ENCODE data around the gene ATXN7L3.
A peak's percentile ranks its signal among the peaks of the same experiment; 100 is the strongest.

The ATXN7L3 gene

DNA sequence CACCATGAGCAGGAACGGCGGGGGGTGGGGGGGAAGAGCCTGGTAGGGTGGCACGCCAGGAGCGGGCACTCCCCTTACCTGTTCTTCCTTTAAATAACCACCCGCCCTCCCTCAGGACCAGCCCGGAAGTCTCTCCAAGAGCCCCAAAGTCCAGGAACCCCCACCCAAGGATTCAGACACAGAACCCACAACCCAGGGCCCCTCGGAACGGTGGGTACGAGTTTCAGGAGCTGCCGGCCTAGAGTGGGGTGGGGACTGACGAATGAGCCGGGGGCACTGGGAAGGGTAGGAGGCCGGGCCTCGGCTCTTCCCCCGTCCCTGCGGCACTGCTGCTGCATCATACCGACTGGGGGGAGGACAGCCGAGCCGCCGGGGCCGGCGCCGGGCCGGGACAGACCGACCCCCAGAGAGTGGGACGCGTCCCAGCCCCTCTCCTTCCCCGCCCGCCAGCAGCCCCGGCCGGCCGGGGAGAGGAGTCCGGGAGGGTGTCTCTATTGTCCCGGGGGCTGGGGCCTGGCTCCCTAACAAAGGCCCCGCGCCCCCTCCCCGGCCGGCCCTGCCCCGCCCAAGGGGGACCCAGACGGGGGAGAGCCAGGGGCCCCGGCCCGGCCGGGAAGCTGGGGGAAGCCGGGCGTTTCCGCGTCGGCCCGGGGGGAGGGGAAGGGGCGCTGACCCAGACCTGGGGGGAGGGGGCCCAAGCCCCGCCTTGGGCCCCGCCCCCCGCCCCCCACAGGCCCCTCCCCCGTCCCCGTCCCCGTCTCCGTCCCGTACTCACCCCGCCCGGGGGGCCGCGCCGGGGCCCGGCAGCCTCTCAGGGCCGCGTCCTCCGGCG, 747 bp downstream of the ATXN7L3 start:
- peak; percentile 31 to 66 for DNase-seq

GRCh38 chr17:44197980-44198720, 1.5 kb downstream of the ATXN7L3 start:
- peak; percentile 75 to 77 for DNase-seq

- DNase-seq = no peak
Observed at GRCh38 chr17:44197107-44197506, 2.6 kb downstream of the ATXN7L3 start.

DNA sequence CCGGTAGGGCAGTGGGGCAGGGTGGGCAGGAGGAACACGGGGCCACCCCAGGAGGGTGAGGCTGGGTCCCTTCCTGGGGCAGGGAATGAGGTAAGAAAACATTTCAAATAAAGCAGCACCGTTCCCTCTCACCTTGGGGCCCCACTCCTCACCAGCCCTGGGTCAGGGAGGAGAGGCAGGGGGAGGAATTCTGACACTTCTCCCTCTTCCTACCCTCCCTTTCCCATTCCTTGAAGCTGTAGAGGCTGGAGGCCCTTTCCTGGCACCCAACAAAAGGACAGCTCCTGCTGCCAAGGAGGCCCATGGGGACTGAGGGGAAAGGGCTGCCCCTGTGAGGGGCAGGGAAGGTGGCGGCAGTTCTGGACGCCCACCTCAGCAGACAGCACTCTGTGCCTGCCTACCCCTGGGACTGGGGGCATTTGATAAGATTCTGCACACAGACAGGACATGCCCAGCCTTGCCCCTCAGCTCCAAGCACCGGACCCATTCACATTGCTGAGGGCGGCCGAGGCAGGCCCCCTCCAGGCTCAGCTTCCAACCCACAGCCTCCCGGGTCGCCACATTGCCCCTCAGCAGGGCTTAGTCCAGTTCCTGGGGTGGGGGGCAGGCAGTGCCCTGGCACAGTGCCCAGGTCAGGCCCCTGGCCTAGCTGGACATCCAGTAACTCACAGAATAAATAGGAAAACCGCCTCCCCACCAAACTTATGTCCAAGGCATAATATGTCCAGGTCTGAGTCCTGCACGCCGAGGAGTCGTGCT, 6.2 kb downstream of the ATXN7L3 start:
- no peak for DNase-seq

GRCh38 chr17:44192750-44193149, 6.9 kb downstream of the ATXN7L3 start:
- DNase-seq = no peak

- DNase-seq = peak; percentile 37 to 42
Observed at GRCh38 chr17:44191941-44192496, 7.7 kb downstream of the ATXN7L3 start.

DNA sequence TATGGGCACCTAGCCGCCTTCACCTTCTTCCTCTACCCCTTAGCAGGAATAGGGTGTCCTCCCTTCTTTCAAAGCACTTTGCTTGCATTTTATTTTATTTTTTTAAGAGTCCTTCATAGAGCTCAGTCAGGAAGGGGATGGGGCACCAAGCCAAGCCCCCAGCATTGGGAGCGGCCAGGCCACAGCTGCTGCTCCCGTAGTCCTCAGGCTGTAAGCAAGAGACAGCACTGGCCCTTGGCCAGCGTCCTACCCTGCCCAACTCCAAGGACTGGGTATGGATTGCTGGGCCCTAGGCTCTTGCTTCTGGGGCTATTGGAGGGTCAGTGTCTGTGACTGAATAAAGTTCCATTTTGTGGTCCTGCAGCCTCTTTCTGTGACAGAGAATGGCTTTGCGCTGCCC, 8.3 kb downstream of the ATXN7L3 start:
- no peak for DNase-seq

- DNase-seq = no peak
Observed at GRCh38 chr17:44190481-44190880, 9.2 kb downstream of the ATXN7L3 start.

- DNase-seq = peak; percentile 32 to 48
Observed at GRCh38 chr17:44188576-44189403, 10.9 kb downstream of the ATXN7L3 start.

DNA sequence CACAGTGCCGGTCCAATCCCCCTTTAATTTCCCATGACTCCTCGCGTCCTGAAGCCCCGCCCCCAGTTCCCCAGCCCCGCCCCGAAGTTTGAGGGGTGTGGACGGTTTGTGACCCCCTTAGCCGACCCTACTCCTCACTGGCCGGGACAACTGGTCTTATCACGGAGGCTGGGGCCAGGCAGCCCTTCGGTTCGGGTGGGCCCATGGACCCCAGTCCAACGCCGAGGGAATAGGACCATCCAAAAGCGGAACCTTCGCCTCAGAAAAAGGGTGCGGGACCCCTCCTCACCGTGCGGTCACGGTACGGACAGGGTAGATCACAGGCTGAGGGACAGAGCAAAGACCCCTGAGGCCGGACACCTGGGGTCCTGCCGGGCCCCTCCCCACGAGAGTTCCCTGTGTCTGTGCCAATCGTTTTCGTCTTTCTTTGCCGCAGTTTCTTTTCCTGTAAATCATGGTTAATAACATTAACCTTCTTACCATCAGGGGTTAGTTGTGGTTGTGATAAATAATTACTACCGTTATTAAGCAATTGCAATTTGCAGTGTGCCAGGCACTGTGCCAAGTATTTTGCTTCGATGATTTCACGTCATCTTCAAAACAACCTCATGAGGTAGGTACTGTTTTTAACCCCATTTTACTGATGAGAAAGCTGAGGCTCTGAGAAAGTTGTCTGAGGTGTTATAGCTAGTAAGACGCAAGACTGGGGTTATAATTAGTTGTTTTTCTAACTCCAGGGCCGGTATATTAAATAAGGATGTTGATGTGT, 12.4 kb downstream of the ATXN7L3 start:
- DNase-seq = peak in 1 of 2 donors; percentile 14

GRCh38 chr17:44186307-44187130, 13.2 kb downstream of the ATXN7L3 start, which contains the start of gene TMUB2:
TMUB2 (plus strand) TSS chr17:44186972; CDS start chr17:44187709, 737 bp downstream.
- DNase-seq = peak; percentile 100

DNA sequence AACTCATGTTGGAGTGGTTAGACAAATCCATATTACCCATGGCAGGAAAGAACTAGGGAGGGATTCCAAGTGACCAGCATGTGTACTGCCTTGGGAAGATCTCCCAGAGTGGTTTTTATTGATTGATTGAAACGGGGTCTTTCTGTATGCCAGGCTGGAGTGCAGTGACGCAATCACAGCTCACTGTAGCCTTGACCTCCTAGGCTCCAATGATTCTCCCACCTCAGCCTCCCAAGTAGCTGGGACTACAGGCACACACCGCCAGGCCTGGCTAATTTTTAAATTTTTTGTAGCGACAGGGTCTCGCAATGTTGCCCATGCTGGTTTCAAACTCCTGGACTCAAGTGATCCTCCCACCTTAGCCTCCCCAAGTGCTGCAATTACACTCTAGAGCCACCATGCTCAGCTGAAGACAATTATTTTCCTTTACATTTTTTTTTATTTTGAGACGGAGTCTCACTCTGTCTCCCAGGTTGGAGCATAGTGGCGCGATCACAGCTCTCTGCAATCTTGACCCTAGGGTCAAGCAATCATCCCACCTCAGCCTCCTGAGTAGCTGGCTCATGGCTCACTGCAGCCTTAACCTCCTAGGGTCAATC, 15.4 kb downstream of the ATXN7L3 start:
- DNase-seq = no peak

DNA sequence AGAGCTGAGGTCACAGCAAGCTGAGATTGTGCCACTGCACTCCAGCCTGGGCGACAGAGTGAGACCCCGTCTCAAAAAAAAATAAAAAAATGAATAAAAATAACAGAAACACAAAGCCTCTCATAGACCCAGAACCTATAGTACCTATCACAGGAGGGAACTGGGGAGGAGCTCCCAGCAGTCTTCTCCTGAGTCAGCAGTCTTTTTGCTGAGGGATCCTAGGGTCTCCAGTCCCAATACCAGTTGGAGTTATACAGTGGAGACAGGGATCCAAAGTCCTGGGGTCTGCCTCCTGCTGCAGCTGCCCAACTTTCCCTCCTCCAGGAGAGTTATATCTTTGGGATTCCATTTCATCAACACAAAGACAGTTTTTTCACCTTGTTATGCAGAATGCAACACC, 16.7 kb downstream of the ATXN7L3 start:
- no peak for DNase-seq

- no peak for DNase-seq
Observed at GRCh38 chr17:44178133-44178532, 21.6 kb downstream of the ATXN7L3 start.

- DNase-seq = no peak
Observed at GRCh38 chr17:44177640-44178039, 22.0 kb downstream of the ATXN7L3 start.

DNA sequence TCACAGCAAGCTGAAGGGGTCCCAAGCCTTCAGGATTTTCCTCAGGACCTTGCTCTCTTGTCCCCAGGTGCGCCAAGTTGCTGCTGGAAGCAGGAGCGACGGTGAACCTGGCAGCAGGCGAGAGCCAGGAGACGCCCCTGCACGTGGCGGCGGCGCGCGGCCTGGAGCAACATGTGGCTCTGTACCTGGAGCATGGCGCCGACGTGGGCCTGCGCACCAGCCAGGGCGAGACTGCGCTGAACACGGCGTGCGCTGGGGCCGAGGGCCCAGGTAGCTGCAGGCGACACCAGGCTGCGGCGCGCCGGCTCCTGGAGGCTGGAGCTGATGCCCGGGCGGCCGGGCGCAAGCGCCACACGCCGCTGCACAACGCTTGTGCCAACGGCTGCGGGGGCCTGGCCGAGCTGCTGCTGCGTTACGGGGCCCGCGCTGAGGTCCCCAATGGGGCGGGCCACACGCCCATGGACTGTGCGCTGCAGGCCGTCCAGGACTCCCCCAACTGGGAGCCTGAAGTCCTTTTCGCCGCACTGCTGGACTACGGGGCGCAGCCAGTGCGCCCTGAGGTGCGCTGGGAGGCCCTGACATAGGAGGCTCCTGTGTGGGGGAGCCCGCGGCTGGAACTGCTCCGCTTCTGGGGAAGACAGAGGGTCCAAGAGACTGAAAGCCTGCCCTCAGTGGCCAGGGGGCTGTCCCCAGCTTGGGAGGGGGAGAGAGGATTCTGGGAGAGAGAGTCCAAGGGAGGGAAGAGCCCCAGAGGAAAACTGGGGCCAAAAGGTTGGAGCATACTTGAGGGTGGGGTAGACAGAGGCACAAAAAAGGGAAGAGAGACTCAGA, 22.8 kb downstream of the ATXN7L3 start:
- no peak for DNase-seq

DNA sequence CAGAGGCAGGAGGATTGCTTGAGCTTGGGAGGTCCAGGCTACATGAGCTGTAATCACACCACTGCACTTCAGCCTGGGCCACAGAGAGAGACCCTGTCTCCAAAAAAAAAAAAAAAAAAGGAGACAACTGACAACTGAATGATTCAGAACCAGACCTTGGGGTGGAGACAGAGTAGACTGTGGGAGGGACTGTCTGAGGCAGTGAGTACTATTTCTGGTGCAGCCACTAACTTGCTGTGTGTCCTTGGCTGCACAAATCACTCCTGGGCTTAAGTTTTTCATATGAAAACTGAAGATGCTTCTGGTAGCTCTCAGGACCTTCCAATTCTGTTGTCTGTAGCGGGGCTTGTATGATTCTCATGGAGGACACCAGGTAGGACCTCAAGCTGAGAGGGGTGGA, 23.4 kb downstream of the ATXN7L3 start:
- no peak for DNase-seq

- no peak for DNase-seq
Observed at GRCh38 chr17:44174427-44174826, 25.3 kb downstream of the ATXN7L3 start.

Data from inflammatory macrophage (primary cell).